ENCODE results near the gene NFIA.

- TF ChIP-seq, protein P1, sequence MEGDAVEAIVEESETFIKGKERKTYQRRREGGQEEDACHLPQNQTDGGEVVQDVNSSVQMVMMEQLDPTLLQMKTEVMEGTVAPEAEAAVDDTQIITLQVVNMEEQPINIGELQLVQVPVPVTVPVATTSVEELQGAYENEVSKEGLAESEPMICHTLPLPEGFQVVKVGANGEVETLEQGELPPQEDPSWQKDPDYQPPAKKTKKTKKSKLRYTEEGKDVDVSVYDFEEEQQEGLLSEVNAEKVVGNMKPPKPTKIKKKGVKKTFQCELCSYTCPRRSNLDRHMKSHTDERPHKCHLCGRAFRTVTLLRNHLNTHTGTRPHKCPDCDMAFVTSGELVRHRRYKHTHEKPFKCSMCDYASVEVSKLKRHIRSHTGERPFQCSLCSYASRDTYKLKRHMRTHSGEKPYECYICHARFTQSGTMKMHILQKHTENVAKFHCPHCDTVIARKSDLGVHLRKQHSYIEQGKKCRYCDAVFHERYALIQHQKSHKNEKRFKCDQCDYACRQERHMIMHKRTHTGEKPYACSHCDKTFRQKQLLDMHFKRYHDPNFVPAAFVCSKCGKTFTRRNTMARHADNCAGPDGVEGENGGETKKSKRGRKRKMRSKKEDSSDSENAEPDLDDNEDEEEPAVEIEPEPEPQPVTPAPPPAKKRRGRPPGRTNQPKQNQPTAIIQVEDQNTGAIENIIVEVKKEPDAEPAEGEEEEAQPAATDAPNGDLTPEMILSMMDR (IDR thresholded peaks at IDR 0.05): no peak
- TF ChIP-seq POLR2A (IDR thresholded peaks at IDR 0.05): no peak
- no peak for TF ChIP-seq POLR2AphosphoS5 (IDR thresholded peaks at IDR 0.05)
Measured at GRCh38 chr1:61277121-61277690, 194.8 kb downstream of the NFIA start.

Measured in prostate gland (tissue), 2 donors.